Measurements from ENCODE around the gene GRHL1. TPM values are rescaled to one million over a fixed set of nuclear protein-coding genes. Genes with fewer than 3 reads are reported as not detected.

The GRHL1 gene
- total and polyA plus RNA-seq, 3 donors from 2014 or later = 4.6 to 8.3 (median 8.0) TPM

- no peak for DNase-seq
- TF ChIP-seq, protein P1, sequence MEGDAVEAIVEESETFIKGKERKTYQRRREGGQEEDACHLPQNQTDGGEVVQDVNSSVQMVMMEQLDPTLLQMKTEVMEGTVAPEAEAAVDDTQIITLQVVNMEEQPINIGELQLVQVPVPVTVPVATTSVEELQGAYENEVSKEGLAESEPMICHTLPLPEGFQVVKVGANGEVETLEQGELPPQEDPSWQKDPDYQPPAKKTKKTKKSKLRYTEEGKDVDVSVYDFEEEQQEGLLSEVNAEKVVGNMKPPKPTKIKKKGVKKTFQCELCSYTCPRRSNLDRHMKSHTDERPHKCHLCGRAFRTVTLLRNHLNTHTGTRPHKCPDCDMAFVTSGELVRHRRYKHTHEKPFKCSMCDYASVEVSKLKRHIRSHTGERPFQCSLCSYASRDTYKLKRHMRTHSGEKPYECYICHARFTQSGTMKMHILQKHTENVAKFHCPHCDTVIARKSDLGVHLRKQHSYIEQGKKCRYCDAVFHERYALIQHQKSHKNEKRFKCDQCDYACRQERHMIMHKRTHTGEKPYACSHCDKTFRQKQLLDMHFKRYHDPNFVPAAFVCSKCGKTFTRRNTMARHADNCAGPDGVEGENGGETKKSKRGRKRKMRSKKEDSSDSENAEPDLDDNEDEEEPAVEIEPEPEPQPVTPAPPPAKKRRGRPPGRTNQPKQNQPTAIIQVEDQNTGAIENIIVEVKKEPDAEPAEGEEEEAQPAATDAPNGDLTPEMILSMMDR (IDR thresholded peaks at IDR 0.05) = no peak
- Histone ChIP-seq H3K27me3 (no peaks in the 10 kb centered on the region), H3K27ac (no peak overlapping the region), H3K36me3 (ENCODE audit: low read depth, missing control alignments) (no peaks in the 10 kb centered on the region), H3K9me3 (no peaks in the 10 kb centered on the region), H3K4me3 (no peak overlapping the region), H3K4me1 (no peaks in the 10 kb centered on the region)
- WGBS, 2 donors = 92 to 99% methylated on average over 4 of the region's 4 CpGs
- intact Hi-C loops (cut with DNase I; ENCODE audit: low total_unique reads) = no loop called here
Observed at GRCh38 chr2:9974343-9974742, 22.9 kb downstream of the GRHL1 start.

- H3K27ac ChIP-seq = no peak overlapping the region
- no peak for DNase-seq
- H3K4me3 ChIP-seq = no peak overlapping the region
- H3K4me1 ChIP-seq = no peaks in the 10 kb centered on the region
- H3K36me3 ChIP-seq (ENCODE audit: low read depth, missing control alignments) = no peaks in the 10 kb centered on the region
- TF ChIP-seq POLR2A (IDR thresholded peaks at IDR 0.05) = no peak
- TF ChIP-seq, protein P1 (IDR thresholded peaks at IDR 0.05) = no peak
- no peaks in the 10 kb centered on the region for H3K9me3 ChIP-seq
- H3K27me3 ChIP-seq = no peaks in the 10 kb centered on the region
- WGBS, 2 donors = 95 to 98% methylated on average over 10 of the region's 10 CpGs
- intact Hi-C loops (cut with DNase I; ENCODE audit: low total_unique reads) = no loop called here
Observed at GRCh38 chr2:9975328-9975727, 23.8 kb downstream of the GRHL1 start.

GRCh38 chr2:9975805-9976447 lies 24.4 kb downstream of the GRHL1 start:
- DNase-seq = no peak
- intact Hi-C loops (cut with DNase I; ENCODE audit: low total_unique reads) = no loop called here
- H3K27ac ChIP-seq = no peak overlapping the region
- no peaks in the 10 kb centered on the region for H3K36me3 ChIP-seq (ENCODE audit: low read depth, missing control alignments)
- TF ChIP-seq, protein P1 (IDR thresholded peaks at IDR 0.05) = no peak
- 61 to 67% methylated on average over 9 of the region's 9 CpGs for WGBS, 2 donors
- no peaks in the 10 kb centered on the region for H3K4me1 ChIP-seq
- no peak overlapping the region for H3K4me3 ChIP-seq
- no peaks in the 10 kb centered on the region for H3K27me3 ChIP-seq
- H3K9me3 ChIP-seq = no peaks in the 10 kb centered on the region

DNA sequence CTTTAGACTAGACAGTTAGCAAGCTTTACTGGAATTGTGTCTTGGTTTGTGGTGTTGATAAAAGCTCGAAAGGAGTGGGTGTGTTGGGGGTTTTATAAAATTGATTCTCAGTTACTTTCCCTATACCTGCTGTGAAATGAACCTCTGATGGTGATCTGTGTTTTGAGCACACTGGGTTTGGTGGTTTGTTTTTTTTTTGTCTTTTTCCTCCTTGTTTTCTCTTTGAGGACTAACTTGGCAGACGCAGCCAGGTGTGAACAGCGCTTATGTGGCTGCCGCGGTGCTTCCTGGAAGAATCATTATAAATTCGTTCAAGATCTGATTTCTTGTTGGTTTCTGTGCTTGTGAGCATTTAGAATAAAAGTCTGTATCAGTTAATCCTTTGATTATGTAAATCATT lies 28.5 kb downstream of the GRHL1 start:
- Histone ChIP-seq H3K9me3 (no peaks in the 10 kb centered on the region), H3K27ac (no peak overlapping the region), H3K4me1 (peaks cover 7% of the 10 kb centered on the region), H3K4me3 (no peak overlapping the region), H3K36me3 (ENCODE audit: low read depth, missing control alignments) (no peaks in the 10 kb centered on the region), H3K27me3 (no peaks in the 10 kb centered on the region)
- intact Hi-C loops (cut with DNase I; ENCODE audit: low total_unique reads) = loop anchor here (10.0 kb wide), 1 partner anchor 65 kb away; the partner anchor contains the start of gene KLF11
- no peak for DNase-seq
- WGBS, 2 donors = 94 to 95% methylated on average over 6 of the region's 6 CpGs
- TF ChIP-seq POLR2A (IDR thresholded peaks at IDR 0.05) = no peak
- TF ChIP-seq, protein P1 (IDR thresholded peaks at IDR 0.05) = no peak

GRCh38 chr2:9980520-9980919 lies 29.0 kb downstream of the GRHL1 start:
- intact Hi-C loops (cut with DNase I; ENCODE audit: low total_unique reads) = loop anchor here (10.0 kb wide), 1 partner anchor 64 kb away; the partner anchor contains the start of gene KLF11
- Histone ChIP-seq H3K4me1 (peaks cover 7% of the 10 kb centered on the region), H3K27ac (no peak overlapping the region), H3K27me3 (no peaks in the 10 kb centered on the region), H3K4me3 (no peak overlapping the region), H3K36me3 (ENCODE audit: low read depth, missing control alignments) (no peaks in the 10 kb centered on the region), H3K9me3 (no peaks in the 10 kb centered on the region)
- WGBS, 2 donors = 85 to 95% methylated on average over 2 of the region's 2 CpGs
- TF ChIP-seq POLR2A (IDR thresholded peaks at IDR 0.05) = no peak
- TF ChIP-seq, protein P1 (IDR thresholded peaks at IDR 0.05) = no peak
- no peak for DNase-seq

Data from testis (tissue), 3 donors.